Hair follicular keratinocyte (primary cell): Measurements from ENCODE around the gene NTNG2. TPM values are rescaled to one million over a fixed set of nuclear protein-coding genes. Genes with fewer than 3 reads are reported as not detected.

ENCODE experiments used
- total RNA-seq: library from RNA; depleted of rRNA; stranded (reverse); fragments of >200 nt; gene quantifications from 2 replicates; pipeline ENCODE4 v1.2.3, GENCODE V29; 2015

NTNG2 gene, protein sequence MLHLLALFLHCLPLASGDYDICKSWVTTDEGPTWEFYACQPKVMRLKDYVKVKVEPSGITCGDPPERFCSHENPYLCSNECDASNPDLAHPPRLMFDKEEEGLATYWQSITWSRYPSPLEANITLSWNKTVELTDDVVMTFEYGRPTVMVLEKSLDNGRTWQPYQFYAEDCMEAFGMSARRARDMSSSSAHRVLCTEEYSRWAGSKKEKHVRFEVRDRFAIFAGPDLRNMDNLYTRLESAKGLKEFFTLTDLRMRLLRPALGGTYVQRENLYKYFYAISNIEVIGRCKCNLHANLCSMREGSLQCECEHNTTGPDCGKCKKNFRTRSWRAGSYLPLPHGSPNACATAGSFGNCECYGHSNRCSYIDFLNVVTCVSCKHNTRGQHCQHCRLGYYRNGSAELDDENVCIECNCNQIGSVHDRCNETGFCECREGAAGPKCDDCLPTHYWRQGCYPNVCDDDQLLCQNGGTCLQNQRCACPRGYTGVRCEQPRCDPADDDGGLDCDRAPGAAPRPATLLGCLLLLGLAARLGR
- total RNA-seq, result 0.08 TPM in 1 of 2 replicates, not detected in the other

DNA sequence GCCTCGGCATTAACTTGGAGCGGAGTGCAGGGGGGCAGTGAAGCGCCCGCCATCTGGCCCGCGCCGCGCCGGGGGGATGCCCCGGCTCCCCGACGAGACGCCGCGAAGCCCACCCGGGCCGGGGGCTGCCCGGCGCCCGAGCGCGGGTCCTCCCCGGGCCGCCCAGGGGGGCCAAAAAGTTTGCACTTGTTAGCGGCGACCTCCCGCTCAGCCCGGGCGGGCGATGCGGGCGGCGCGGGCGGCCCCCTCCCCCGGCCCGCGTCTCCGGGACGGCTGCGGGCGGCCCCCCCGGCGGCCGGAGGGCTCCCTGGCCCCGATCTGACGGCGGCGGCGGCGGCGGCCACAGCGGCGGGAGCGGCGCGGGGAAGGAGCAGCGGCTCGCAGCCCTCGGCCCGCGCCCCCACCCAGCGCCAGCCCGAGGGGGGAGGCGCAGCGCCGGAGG is at the start of gene NTNG2:
TSS of gene NTNG2 (plus strand) at position 316 of the 442 bp plus-strand sequence. CDS start 4,774 bp downstream, outside the sequence.

Other genes starting within 250 kb of the NTNG2 start
- 27.9 and 32.3 TPM in 2 replicates for gene MED27, start 82.2 kb upstream of the NTNG2 start, total RNA-seq
- gene SETX, start 192.9 kb downstream of the NTNG2 start, total RNA-seq, result 20.3 and 27.0 TPM in 2 replicates
- gene TTF1, start 244.8 kb downstream of the NTNG2 start, total RNA-seq, result 7.3 and 9.9 TPM in 2 replicates
- gene CFAP77, start 248.2 kb downstream of the NTNG2 start, total RNA-seq, result not detected in 2 replicates